Thyroid gland (tissue), 4 donors: ENCODE measurements around the gene THAP7.

Experiments used
- CTCF ChIP-seq, 6 experiments: fragments of 200-600 bp in 3 of 6; fragments of 450-650 bp in 3 of 6; sonication (generic) in 3 of 6; IDR thresholded peaks; one replicate each; pipeline ENCODE4 v1.5.1; 2016 to 2019; ENCODE audit warnings: antibody characterized with exemption in 6 of 6, mild to moderate bottlenecking in 2 of 6, inconsistent platforms in 1 of 6, moderate library complexity in 1 of 6
- POLR2A ChIP-seq, 2 donors: fragments of 450-650 bp; IDR thresholded peaks; one replicate each; pipeline ENCODE4 v1.6.1; 2017; ENCODE audit warnings: antibody characterized with exemption in 2 of 2, mild to moderate bottlenecking in 2 of 2, moderate library complexity in 1 of 2

GRCh38 chr22:20975541-20976290, 26.2 kb downstream of the THAP7 start:
- TF ChIP-seq CTCF (IDR thresholded peaks at IDR 0.05) (no peak), POLR2A (IDR thresholded peaks at IDR 0.05) (no peak)
